ENCODE measurements around the gene FAM25C.
"Not testable (repeated sequence)": the region's sequence is repeated elsewhere in the genome, so short reads cannot be mapped to it uniquely, and the experiment has no call there.

The FAM25C gene

GRCh38 chr10:47957158-47957557 is 42.4 kb downstream of the FAM25C start:
- DNase-seq (ENCODE audit: low read depth) = not testable (repeated sequence)

DNA sequence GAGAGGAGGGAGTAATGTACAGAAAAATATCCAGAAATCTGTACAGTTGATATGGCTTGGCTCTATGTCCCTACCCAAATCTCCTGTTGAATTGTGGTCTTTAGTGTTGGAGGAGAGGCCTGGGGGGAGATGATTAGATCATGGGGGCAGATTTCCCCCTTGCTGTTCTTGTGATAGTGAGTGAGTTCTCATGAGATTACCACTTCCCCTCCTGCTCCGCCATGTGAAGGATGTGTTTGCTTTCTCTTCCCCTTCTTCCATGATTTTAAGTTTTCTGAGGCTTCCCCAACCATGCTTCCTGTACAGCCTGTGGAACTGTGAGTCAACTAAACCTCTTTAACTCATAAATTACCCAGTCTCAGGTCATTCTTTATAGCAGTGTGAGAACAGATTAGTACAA is 52.2 kb downstream of the FAM25C start:
- not testable (repeated sequence) for DNase-seq (ENCODE audit: low read depth)

Measured in GM04504 (cell line).